GM21390 (cell line): ENCODE measurements around the gene BSPH1.
"Not testable (repeated sequence)": the region's sequence is repeated elsewhere in the genome, so short reads cannot be mapped to it uniquely, and the experiment has no call there.

ENCODE experiments used
- ATAC-seq: cut with Tn5 transposase; IDR thresholded peaks from one replicate; pipeline ENCODE4 v1.9.1; 2021; ENCODE audit not compliant: unreplicated experiment

Gene BSPH1, protein sequence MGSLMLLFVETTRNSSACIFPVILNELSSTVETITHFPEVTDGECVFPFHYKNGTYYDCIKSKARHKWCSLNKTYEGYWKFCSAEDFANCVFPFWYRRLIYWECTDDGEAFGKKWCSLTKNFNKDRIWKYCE

DNA sequence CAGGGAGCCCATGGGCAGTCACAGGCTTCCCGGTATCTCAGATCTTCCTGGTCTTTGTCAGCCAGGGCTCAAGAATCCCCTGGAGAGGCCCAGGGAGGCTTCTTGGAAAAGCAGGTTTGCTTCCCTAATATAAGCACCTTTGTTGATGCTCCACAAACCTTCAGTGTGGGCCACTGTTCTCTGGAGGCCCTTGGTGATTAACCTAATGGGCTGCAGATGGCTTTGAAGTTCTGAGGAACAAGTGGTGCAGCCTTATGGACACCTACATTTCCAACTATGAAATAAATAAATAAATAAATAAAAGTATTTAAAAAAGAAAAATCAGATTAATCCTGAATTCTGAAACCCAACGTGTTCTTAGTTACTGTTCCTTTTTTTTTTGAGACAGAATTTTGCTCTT lies at the start of gene BSPH1:
Gene BSPH1, minus strand, starts transcription at position 101 of the 400 bp plus-strand sequence. Its CDS starts 89 bp downstream, at position 12.
- ATAC-seq: no peak

DNA sequence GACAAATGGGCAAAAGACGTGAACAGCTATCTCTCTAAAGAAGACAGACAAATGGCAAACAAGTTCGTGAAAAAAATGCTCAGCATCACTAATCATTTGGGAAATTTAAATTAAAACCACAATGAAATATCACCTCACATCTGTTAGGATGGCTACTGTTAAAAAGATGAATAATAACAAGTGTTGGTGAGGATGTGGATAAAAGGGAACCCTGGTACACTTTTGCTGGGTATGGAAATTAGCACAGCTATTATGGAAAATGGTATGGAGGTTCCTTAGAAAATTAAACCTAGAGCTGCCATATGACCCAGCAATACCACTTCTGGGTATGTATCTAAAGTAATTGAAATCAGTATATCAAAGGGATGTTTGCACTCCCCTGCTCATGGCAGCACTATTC lies 44.8 kb upstream of the BSPH1 start:
- ATAC-seq: no peak

DNA sequence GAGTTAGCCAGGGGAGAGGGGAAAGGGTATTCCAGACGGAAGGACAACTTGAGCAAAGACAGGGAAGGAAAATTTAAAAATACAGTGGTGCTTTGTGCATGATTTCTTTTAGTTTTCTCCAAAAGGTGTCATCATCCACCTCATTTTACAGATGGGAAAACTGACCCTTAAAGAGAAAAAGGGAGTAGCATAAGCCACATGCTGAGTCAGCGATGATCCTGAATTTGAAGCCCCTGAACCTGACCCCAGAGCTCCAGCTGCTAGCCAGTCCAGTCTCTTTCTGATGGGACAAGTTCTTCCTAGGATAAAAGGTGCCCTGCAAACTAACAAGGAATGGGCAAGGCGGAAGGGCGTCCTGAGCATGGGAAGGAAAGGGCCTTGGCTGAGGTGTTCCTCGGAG lies 41.6 kb upstream of the BSPH1 start:
- no peak for ATAC-seq

DNA sequence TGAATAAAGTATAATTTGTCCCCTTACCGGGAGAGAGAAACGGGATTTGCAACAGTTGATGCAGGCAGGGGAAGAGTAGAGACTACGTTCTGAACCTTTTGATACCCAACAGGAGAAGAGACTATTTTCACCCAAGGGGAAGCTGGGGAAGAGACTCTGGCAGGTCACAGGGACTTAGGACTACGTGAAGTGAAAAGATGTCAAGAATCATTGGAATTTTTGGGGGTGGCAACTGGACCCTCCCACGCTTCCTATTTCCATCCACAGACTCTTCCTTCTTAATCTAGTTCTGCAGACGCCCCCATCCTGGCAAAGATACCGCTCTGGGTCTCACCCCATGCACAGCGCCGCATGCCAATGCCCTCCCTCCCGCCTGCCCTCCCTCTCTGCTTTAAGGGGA lies 38.1 kb upstream of the BSPH1 start:
- ATAC-seq: no peak

DNA sequence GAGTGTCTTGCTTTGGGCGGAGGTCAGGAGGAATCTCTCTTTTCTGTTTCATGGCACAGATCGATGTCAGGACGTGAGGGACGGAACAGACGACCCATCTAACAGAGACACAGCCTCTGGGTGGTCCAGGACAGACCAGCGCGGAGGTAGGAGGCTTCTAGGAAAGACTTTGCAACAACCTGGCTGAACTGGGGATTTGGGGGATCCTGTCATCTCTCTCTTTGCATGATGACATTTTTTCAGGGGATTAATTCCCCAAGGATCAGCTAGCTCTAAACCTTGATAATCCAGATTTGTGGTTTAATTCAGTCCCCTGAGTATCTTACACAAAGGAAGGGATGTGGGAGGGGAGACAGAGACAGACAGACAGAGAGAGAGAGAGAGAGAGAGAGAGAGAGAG lies 37.5 kb upstream of the BSPH1 start:
- no peak for ATAC-seq

DNA sequence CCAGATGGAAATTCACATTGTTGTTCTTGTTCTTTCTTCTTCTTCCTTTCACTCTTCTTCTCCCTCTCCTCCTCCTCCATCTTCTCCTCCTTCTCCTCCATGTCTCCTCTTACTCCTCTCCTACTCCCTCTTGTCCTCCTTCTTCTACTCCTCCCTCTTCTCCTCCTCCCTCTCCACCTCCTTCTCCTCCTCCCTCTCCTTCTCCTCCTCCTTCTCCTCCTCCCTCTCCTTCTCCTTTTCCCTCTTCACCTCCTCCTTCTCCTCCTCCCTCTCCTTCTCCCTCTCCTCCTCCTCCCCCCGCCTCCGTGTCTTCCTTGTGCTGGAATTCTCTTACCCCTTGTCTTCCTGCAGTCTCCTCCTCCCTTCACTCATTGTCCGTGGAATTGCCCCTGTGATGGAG lies 33.5 kb upstream of the BSPH1 start:
- ATAC-seq: no peak

DNA sequence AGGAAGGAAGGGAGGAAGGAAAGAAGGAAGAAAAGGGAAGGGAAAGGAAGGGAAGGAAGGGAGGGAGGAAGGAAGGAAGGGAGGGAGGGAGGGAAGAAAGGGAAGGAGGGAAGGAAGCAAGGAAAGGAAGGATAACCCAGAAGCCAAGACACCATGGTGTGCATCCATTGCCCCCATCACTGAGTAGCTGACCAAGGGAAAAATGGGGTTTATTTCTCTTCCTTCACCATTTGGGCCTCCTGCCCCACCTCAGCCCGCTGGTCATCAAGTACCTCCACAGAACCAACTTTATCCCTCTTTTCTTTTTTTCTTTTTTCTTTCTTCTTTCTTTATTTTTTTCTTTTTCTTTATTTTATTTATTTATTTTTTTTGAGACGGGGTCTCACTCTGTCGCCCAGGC lies 31.5 kb upstream of the BSPH1 start:
- ATAC-seq: no peak

DNA sequence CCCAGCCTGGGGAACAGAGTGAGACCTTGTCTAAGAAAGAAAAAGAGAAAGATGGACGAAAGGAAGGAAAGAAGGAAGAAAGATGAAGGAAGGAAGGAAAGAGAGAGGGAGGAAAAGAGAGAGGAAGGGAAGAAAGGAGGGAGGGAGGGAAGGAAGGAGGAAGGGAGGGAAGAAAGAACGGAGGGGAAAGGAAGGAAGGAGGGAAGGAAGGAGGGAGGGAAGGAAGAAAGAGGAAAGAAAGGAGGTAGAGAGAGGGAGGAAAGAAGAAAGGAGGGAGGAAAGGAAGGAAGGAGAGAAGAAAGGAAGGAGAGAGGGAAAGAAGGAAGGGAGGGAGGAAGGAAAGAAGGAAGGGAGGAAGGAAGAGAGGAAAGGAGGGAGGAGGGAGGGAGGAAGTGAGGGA lies 31.0 kb upstream of the BSPH1 start:
- ATAC-seq: no peak

DNA sequence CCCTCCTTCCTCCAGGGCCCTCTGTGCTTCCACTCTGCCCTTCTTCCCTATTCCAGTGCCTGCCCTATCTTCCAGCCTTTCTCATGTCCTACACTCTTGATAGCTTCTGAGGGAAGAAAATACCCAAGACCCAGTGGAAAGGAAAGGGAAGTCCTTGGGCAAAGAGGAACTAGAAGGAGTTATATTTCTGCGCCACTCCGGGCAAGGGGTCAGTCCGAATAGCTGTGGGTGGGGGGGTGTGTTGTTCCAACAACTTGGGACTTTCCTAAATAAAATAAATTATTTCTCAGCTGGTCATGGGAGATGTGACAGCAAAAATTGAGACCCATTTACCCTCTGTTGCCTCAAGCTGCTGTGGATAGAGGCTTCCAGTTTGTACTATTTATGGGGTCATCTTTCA lies 28.7 kb upstream of the BSPH1 start:
- ATAC-seq: no peak

DNA sequence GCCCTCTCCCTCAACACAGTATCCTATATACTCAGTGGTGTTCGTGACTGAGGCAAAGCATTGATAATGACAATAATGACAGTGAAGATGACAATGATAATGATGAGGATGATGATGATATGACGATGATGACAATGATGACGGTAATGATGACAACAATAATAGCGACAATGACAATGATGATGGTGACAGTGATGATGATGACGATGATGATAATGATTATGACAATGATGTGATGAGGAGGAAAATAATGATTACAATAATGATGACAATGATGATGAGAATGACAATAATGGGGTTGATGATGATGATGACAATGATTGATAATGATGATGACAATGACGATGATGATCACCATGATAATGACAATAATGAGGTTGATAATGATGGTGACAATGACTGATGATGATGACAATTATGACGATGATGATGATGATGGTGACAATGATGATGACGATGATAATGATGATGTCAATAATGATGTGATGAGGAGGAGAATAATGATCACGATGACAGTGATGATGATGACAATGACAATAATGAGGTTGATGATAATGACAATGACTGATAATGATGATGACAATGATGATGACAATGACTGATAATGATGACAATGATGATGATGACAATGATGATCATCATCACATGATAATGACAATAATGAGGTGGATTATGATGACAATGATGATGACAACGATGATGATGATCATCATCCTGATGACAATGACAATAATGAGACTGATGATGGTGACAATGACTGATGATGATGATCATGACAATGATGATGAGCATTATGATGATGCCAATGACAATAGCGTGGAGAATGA lies 19.2 kb upstream of the BSPH1 start:
- ATAC-seq: no peak

DNA sequence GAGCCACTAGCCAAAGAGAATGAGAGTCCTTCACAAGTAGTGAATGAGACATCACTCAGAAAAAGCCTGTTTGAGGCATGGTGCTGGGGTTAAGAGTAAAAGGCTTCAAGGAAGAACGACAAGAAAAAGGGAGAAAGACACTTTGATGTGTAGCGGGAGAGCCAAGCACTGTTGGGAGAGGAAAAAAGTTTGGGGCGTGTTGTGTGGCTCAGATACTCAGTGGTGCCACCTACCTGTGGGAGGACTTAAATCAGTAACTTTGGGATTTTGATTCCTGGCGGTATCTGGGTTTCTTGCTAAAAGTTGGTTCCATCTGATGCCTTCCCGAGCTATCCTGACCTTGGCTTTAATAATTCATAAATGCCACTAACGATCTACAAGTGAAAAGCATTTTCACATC lies 14.8 kb upstream of the BSPH1 start:
- no peak for ATAC-seq

DNA sequence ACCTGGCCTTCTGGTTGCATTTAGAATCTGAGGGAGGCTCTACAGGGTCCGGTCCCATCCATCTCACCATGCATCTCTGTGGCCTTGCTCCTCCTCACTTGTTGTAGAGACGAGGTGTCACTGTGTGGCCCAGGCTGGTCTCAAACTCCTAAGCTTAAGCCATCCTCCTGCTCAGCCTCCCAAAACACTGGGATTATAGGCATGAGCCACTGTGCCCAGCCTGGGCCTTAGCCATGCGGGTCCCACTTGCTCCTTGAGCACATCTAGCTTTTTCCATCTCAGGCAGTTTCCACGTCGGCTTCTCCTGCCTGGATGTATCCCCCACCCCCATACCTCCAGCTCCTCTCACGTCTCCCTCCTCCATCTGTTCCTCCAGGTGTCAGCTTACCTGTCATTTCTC lies 12.3 kb upstream of the BSPH1 start:
- ATAC-seq: no peak

DNA sequence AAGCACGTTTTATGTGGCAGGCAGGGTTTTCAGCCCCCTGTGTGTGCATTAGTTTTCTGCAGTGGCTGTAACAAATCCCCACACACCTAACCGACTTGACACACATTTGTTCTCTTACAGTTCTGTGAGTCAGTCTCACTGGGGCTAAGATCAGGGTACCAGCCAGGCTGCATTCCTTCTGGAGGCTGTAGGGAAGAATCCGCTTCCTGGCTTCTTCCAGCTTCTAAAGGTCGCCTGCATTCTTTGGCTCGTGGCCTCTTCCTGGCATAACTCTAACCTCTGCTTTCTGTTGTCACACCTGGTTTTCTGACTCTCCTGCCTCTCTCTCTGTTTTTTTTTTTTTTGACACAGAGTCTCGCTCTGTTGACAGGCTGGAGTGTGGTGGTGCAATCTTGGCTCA lies 8.9 kb upstream of the BSPH1 start:
- no peak for ATAC-seq

DNA sequence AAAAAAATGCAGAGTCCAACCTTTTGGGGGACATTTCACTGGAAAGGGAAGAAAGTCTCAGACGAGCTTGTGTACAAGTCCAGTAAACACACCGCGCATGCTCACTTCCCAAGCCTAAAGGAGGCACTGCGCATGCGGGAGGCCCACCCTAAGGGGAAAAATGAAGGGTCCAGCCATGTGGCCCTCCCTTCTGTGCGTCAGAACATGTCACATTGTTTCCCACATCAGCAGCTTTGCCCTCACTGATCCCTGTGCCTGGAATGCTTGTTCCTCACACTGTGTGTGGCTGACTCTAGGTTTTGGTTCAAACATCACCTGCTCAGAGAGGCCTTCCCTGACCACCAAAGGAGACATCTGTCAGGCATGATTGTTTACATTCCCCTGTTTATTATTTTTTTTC lies 6.8 kb upstream of the BSPH1 start:
- no peak for ATAC-seq

DNA sequence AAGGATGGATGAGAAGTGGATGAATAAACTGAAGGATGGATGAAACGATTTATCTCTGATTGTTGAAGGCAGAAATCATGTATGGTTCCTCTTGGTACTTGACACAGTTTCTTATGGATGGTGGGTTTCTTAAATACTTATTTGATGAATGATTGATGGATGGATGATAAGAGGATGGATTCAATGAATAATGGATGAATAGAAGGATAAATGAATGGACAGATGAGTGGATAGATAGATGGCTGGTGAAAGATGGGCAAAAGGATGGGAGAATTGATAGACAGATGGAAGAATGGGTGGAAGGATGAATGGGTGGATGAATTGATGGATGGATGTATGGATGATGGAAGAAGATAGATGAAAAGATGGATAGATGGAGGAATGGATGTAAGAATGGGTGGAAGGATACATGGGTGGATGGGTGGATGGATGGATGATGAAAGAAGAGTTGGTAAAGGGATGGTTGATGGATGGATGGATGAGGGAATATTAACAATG lies 4.3 kb upstream of the BSPH1 start:
- ATAC-seq: no peak

DNA sequence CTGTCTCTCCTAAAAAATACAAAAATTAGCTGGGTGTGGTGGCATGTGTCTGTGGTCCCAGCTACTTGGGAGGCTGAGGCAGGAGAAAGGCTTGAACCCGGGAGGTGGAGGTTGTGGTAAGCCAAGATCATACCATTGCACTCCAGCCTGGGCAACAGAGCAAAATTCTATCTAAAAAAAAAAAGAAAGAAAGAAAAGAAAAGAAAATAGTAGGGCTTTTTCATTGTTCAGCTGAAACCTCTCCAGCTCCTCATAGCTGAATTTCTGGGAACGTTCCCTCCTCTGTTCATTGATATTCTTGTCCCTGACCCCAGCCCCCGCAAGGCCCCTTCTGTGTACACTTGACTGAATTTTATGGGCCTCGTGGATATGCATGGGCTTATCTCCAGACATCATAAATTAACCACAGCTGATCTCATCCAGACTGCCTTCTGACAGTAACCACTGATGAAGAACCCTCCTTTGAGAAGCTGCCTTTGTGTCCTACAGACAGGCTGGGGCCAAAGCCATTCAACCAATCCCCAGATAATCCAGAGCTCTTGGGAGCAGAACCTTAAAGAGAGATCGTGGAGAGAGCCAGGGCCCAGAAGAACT lies 2.3 kb upstream of the BSPH1 start, which contains the start of gene ELSPBP1:
Gene ELSPBP1, plus strand, starts transcription at position 424 of the 594 bp plus-strand sequence. CDS start 14,036 bp downstream, outside the sequence.
- ATAC-seq: no peak

DNA sequence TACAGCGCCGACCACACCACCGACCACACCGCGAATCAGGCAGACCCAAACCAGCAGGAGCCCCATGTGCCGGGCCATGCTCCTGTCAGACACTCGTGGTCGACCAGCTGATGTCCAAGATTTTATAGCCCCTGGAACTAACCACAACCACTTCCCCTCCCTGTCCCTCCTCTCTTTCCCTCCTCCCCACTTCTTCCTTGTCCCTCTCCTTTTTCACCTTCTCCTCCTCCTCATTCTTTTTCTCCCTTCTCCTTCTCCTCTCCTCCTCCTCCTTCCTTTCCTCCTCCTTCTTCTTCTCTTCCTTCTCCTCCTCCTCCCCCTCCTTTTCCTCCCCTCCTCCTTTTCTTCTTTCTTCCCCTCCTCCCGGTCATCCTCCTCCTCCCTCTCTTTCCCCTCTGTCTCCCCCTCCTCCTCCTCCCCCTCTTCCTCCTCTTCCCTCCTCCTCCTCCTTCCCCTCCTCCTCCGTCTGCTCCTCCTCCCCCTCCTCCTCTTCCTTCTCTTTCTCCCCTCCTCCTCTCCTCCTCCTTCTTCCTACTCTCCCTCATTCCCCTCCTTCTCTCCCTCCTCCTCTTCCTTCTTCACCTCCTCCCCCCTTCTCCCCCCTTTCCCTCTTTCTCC lies 670 bp downstream of the BSPH1 start:
- no peak for ATAC-seq

DNA sequence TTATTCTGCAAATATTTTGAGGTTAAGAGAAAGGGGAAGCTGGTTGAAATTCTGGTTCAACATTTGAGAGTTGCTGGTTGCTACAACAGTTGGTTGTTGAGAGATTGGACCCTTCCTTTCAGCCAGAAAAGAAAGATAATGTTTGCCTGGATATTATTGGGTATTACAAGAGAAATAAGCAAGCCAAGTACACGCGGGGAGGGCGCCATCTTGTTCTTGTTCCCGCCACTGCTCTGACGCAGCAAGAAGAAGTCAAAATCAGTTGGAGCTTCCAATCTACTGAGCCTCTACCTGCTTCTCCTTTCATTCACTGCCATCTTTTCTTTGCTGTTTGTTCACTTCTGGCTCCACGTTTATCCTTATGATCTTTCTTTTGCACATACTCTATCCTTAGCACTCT lies 18.4 kb downstream of the BSPH1 start:
- no peak for ATAC-seq

DNA sequence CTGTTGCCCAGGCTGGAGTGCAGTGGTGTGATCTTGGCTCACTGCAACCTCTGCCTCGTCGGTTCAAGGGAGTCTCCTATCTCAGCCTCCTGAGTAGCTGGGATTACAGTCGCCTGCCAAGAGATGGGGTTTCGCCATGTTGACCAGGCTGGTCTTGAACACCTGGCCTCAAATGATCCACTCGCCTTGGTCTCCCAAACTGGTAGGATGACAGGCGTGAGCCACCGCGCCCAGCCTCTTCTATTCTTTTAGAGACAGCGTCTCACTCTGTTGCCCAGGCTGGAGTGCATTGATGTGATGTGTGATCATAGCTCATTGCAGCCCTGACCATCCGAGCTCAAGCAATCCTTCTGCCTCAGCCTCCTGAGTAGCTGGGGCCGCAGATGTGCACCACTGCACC lies 36.0 kb downstream of the BSPH1 start:
- ATAC-seq: not testable (repeated sequence)

DNA sequence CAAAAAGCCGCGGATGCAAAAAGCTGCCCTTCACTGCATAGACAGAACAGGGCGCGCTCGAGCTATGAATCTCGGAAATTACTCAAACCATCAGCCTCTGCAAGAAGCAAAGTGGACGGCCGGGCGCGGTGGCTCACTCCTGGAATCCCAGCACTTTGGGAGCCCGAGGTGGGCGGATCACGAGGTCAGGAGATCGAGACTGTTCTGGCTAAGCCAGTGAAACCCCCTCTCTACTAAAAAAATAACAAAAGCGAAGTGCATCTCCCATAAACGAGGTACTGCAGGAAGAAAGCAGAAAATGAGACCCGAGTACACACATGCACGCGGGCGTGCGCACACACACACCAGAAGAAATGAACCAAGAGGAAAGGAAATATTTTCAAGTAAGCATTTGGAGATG lies 39.8 kb downstream of the BSPH1 start:
- ATAC-seq: not testable (repeated sequence)

DNA sequence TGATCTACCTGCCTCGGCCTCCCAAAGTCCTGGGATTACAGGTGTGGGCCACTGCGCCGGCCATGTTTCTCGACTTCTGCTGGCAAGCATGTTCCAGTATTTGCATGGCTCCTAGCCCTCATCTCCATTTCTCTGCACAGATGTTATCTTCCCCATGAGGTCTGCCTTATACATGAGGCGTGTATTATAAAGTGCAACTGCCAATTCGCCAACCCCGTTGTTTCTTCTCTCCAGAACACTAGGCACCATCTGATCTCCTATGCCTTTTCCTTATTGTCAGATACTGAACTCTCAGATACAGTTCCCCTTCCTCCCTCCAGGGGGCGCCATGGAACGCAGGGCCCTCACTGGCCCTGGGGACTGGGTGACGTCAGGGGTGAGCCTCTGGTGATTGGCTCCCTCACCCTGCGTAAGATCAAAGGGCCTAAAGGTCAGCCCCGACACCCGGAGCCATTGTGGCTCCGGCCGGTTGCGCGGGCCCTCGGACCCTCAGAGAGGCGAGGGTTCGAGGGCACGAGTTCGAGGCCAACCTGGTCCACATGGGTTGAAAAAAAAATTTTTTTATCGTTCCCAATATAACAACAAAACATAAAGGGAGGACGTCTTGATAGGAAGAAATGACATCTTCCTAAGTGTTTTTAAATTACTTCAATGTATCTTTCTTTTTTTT lies 42.0 kb downstream of the BSPH1 start:
- ATAC-seq: not testable (repeated sequence)
